PC-9 (cell line): ENCODE results near the gene LIMS2. TPM values are rescaled to one million over a fixed set of nuclear protein-coding genes. Genes with fewer than 3 reads are reported as not detected.

Experiments used
- BruUV-seq: library from RNA; stranded (reverse); fragments of 400-500 nt; replicated peaks from 2 replicates; lab custom pipeline; 2021; lab: Mats Ljungman, UMichigan
- CTCF ChIA-PET: fragments of 300-600 bp; sonication (Branson Sonifier 250); formaldehyde crosslinking; loops from one replicate; lab custom pipeline; 2022; ENCODE audit warnings: antibody characterized with exemption; lab: Charles Lee
- POLR2A ChIA-PET: fragments of 300-600 bp; sonication (Branson Sonifier 250); formaldehyde crosslinking; loops from one replicate; lab custom pipeline; 2022; ENCODE audit warnings: antibody characterized with exemption; ENCODE audit not compliant: unreplicated experiment; lab: Charles Lee
- DNase-seq, 2 experiments: peaks; one replicate each; pipeline versions ENCODE4 v3.0.0 to v3.0.0-alpha.2; 2015 to 2022; ENCODE audit warnings: mixed read lengths in 1 of 2
- H2AFZ ChIP-seq: fragments of 200-600 bp; sonication (generic); 2 replicates; pipeline ENCODE4 v1.8.1; 2017; ENCODE audit warnings: antibody characterized with exemption
- H3F3A ChIP-seq: fragments of 200-600 bp; sonication (generic); 2 replicates; pipeline ENCODE4 v1.8.1; 2017; ENCODE audit warnings: antibody characterized with exemption, mild to moderate bottlenecking, low read depth; ENCODE audit not compliant: insufficient read depth
- H3K27ac ChIP-seq: fragments of 200-600 bp; sonication (generic); 2 replicates; pipeline ENCODE4 v1.6.1; 2016; ENCODE audit warnings: mixed run types
- H3K27me3 ChIP-seq: fragments of 200-600 bp; sonication (generic); 2 replicates; pipeline ENCODE4 v1.6.1; 2016; ENCODE audit warnings: low read depth, mixed run types; ENCODE audit not compliant: insufficient read depth
- H3K36me3 ChIP-seq: fragments of 200-600 bp; sonication (generic); 2 replicates; pipeline ENCODE4 v1.6.1; 2016; ENCODE audit warnings: low read depth, mixed run types
- H3K4me1 ChIP-seq: fragments of 200-600 bp; sonication (generic); replicated peaks from 2 replicates; pipeline ENCODE4 v1.6.1; 2016; ENCODE audit warnings: mixed run types; ENCODE audit not compliant: insufficient read depth
- H3K4me2 ChIP-seq: fragments of 200-600 bp; sonication (generic); 2 replicates; pipeline ENCODE4 v1.6.1; 2017; ENCODE audit warnings: mixed run types
- H3K4me3 ChIP-seq: fragments of 200-600 bp; sonication (generic); 2 replicates; pipeline ENCODE4 v1.6.1; 2016; ENCODE audit warnings: mixed run types
- H3K79me2 ChIP-seq: fragments of 200-600 bp; sonication (generic); 2 replicates; pipeline ENCODE4 v1.6.1; 2017; ENCODE audit warnings: low read depth, mixed run types
- H3K9me2 ChIP-seq: fragments of 200-600 bp; sonication (generic); 2 replicates; pipeline ENCODE4 v1.8.1; 2017; ENCODE audit warnings: mild to moderate bottlenecking; ENCODE audit not compliant: insufficient read depth
- H3K9me3 ChIP-seq: fragments of 200-600 bp; sonication (generic); 2 replicates; pipeline ENCODE4 v1.8.1; 2016; ENCODE audit warnings: low read depth; ENCODE audit not compliant: insufficient read depth
- H4K20me1 ChIP-seq: fragments of 200-600 bp; sonication (generic); 2 replicates; pipeline ENCODE4 v1.8.1; 2017; ENCODE audit not compliant: insufficient read depth
- CTCF ChIP-seq: fragments of 200-600 bp; sonication (generic); conservative IDR thresholded peaks from 2 replicates; pipeline ENCODE4 v1.6.1; 2017; ENCODE audit warnings: mixed run types, antibody characterized with exemption, mild to moderate bottlenecking, moderate library complexity
- EZH2 ChIP-seq: fragments of 200-600 bp; sonication (generic); IDR thresholded peaks from 2 replicates; pipeline ENCODE4 v1.8.0; 2017; ENCODE audit warnings: antibody characterized with exemption, low read depth
- intact Hi-C: fragments of 100-400 bp; cut with micrococcal nuclease; formaldehyde crosslinking; loops from one replicate; pipeline ENCODE4 v1.10.0; 2022; ENCODE audit not compliant: unreplicated experiment
- total RNA-seq: library from RNA; stranded (reverse); gene quantifications from 2 replicates; pipeline ENCODE4 v1.2.3, GENCODE V29; 2021

The LIMS2 gene
- total RNA-seq, 1 experiment from 2014 or later, result 1.4 TPM

DNA sequence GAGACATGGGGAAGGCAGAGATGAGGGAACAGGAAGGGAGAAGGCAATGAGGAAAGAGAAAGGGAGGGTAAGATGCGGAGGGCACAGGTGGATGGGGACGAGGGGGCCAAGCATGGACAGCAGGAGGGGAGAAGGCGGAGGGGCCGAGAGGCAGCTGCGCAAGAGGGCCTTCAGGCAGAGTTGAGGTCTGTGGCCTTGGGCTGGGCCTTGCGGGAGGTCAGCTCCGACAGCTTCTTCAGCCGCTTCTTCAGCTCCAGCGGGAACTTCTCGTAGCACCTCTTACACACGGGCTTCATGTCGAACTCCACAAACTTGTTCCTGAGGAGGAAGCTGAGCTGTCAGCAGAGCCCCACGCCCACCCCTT is 36.2 kb downstream of the LIMS2 start:
- intact Hi-C loops, result no loop called here
- H3K9me2 ChIP-seq, result no peaks in the 10 kb centered on the region
- no peak overlapping the region for H3K4me2 ChIP-seq
- H2AFZ ChIP-seq, result no peak overlapping the region
- BruUV-seq, result no TSS peak
- no peaks in the 10 kb centered on the region for H3K36me3 ChIP-seq
- no peak overlapping the region for H3K4me3 ChIP-seq
- no peak for DNase-seq
- H3K27ac ChIP-seq, result peak overlapping the region; percentile 74
- POLR2A ChIA-PET, result no interaction called here
- H3K4me1 ChIP-seq, result peaks cover 25% of the 10 kb centered on the region
- H3K9me3 ChIP-seq, result no peaks in the 10 kb centered on the region
- peaks cover 11% of the 10 kb centered on the region; the same call in 1 of the 2 replicates for H3F3A ChIP-seq
- no peaks in the 10 kb centered on the region for H4K20me1 ChIP-seq
- TF ChIP-seq CTCF (no peak), EZH2 (no peak)
- CTCF ChIA-PET, result no interaction called here
- no peaks in the 10 kb centered on the region for H3K79me2 ChIP-seq
- no peaks in the 10 kb centered on the region for H3K27me3 ChIP-seq

DNA sequence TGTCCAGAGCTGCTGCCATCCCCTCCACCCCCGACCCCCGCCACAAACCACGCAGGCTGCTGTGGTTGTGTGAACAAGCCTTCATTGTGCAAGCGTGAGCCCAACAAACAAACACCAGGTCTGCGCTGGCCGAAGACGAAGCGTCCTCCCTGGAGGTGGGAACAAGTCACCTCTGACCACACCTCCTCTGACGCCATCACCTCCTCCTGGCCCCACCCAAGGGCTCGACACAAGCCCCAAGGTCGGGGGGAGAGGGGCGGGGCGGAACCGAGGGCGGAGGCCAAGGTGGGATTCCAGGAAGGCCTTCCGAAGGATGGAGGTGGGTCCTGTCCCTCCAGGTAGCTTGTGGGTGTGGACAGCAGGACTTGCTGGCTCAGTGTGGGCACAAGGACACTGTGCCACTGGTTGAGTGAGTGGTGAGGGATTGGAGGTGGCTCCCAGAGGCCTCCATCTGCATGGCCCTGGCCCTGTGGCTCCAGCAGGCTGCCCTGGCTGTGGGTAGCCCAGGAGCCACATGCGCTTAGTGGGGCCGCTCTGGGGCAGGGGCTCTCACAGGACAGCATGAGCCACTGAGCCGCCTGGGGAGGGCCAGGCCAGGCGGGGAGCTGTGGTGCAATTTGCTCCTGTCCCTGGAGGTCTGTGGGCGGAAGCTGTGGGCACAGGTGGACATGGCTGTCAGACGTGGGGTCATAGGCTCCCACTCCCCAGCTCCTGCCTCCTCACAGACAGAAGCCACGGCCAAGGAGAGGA is 36.8 kb downstream of the LIMS2 start:
- Histone ChIP-seq H3F3A (peaks cover 11% of the 10 kb centered on the region; the same call in 1 of the 2 replicates), H2AFZ (no peak overlapping the region), H3K9me2 (no peaks in the 10 kb centered on the region), H3K4me3 (no peak overlapping the region), H3K27ac (peak overlapping the region; percentile 74), H3K36me3 (no peaks in the 10 kb centered on the region), H3K27me3 (no peaks in the 10 kb centered on the region), H3K4me2 (peak overlapping the region; percentile 54), H4K20me1 (no peaks in the 10 kb centered on the region), H3K4me1 (peaks cover 25% of the 10 kb centered on the region), H3K79me2 (no peaks in the 10 kb centered on the region), H3K9me3 (no peaks in the 10 kb centered on the region)
- intact Hi-C loops, result no loop called here
- CTCF ChIA-PET, result interaction anchor here (1.3 kb wide), 1 partner anchor 47 kb away, joined by 5 read pairs; no protein-coding TSS in a partner anchor
- DNase-seq, result peak; percentile 57 to 80
- TF ChIP-seq CTCF, result no peak
- no peak for TF ChIP-seq EZH2
- no TSS peak for BruUV-seq
- POLR2A ChIA-PET, result no interaction called here

DNA sequence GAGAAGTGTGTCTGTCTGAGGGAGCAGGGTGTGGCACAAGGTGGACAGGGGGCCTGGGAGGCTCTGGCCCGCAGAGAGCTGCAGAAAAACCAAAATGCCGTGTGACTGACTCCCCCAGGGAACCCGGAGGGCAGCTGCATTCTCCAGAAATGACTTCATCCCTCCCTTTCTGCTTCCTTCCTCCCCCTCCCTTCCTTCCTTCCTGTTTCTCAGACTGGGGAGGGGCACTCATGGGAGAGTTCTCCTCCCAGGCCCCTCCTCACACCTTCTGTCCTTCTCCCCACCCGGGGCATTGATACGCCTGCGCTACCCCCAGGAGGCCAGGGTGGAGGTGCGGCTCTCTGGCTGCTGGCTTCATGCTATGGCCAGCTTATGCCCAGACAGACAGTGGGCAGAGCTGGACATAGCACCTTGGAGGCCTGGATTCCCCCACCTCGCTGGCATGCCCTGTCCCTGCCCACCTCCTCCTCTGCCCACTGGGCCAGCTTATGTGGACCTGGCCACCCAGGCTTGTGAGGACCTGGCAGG is 37.5 kb downstream of the LIMS2 start:
- no peaks in the 10 kb centered on the region for H3K27me3 ChIP-seq
- no peak overlapping the region for H2AFZ ChIP-seq
- peaks cover 25% of the 10 kb centered on the region for H3K4me1 ChIP-seq
- no peaks in the 10 kb centered on the region for H3K9me3 ChIP-seq
- H3K4me3 ChIP-seq, result no peak overlapping the region
- H3K36me3 ChIP-seq, result no peaks in the 10 kb centered on the region
- peaks cover 11% of the 10 kb centered on the region; the same call in 1 of the 2 replicates for H3F3A ChIP-seq
- H3K9me2 ChIP-seq, result no peaks in the 10 kb centered on the region
- intact Hi-C loops, result no loop called here
- no peak for TF ChIP-seq EZH2
- TF ChIP-seq CTCF, result no peak
- BruUV-seq, result no TSS peak
- peak overlapping the region; percentile 54 for H3K4me2 ChIP-seq
- no peaks in the 10 kb centered on the region for H4K20me1 ChIP-seq
- peak; percentile 80 to 83 for DNase-seq
- peak overlapping the region; percentile 74 for H3K27ac ChIP-seq
- POLR2A ChIA-PET, result interaction anchor here (0.5 to 0.9 kb wide), 3 partner anchors 63 to 420 kb away, joined by 3 to 7 read pairs (median 6); partner anchors contain the start of gene IWS1
- H3K79me2 ChIP-seq, result no peaks in the 10 kb centered on the region
- CTCF ChIA-PET, result interaction anchor here (0.7 to 1.3 kb wide), 2 partner anchors 47 to 355 kb away, joined by 5 to 9 read pairs; no protein-coding TSS in a partner anchor
